Neural progenitor cell (in vitro differentiated cells): ENCODE results near the gene NSMCE1.

Experiments used
- CTCF ChIP-seq: fragments of 200-600 bp; sonication (generic); IDR thresholded peaks from 2 replicates; pipeline ENCODE4 v1.5.1; 2017; ENCODE audit warnings: antibody characterized with exemption, mild to moderate bottlenecking
- EZH2 ChIP-seq: fragments of 200-600 bp; sonication (generic); IDR thresholded peaks from 2 replicates; pipeline ENCODE4 v1.6.1; 2017; ENCODE audit warnings: antibody characterized with exemption, mild to moderate bottlenecking, moderate library complexity
- EZH2phosphoT487 ChIP-seq: fragments of 200-600 bp; sonication (generic); IDR thresholded peaks from 2 replicates; pipeline ENCODE4 v1.6.1; 2017; ENCODE audit warnings: antibody characterized with exemption

- TF ChIP-seq CTCF, result no peak
- TF ChIP-seq EZH2, result no peak
- TF ChIP-seq EZH2phosphoT487, result no peak
Measured at GRCh38 chr16:27316038-27316680, 47.6 kb upstream of the NSMCE1 start.
